Right hindlimb (tissue), 1 donor: Measurements from ENCODE around the gene ARHGEF11.

Experiments
- DNase-seq: peaks from one replicate; pipeline ENCODE4 v3.0.0-alpha.2; 2018

The ARHGEF11 gene

GRCh38 chr1:156947818-156948525 lies 97.6 kb downstream of the ARHGEF11 start:
- no peak for DNase-seq

GRCh38 chr1:156947127-156947526 lies 98.4 kb downstream of the ARHGEF11 start:
- no peak for DNase-seq

GRCh38 chr1:156945881-156946661 lies 99.5 kb downstream of the ARHGEF11 start:
- DNase-seq: no peak

GRCh38 chr1:156944848-156945247 lies 100.7 kb downstream of the ARHGEF11 start:
- no peak for DNase-seq

GRCh38 chr1:156944268-156944667 lies 101.3 kb downstream of the ARHGEF11 start:
- DNase-seq: no peak

GRCh38 chr1:156943756-156944155 lies 101.8 kb downstream of the ARHGEF11 start:
- no peak for DNase-seq

GRCh38 chr1:156942576-156942975 lies 103.0 kb downstream of the ARHGEF11 start:
- DNase-seq: no peak

- no peak for DNase-seq
Observed at GRCh38 chr1:156942176-156942575, 103.4 kb downstream of the ARHGEF11 start.

- DNase-seq: no peak
Observed at GRCh38 chr1:156941675-156942074, 103.9 kb downstream of the ARHGEF11 start.

- no peak for DNase-seq
Observed at GRCh38 chr1:156939786-156940334, 105.7 kb downstream of the ARHGEF11 start.

- no peak for DNase-seq
Observed at GRCh38 chr1:156938813-156939212, 106.7 kb downstream of the ARHGEF11 start.

GRCh38 chr1:156937883-156938282 lies 107.7 kb downstream of the ARHGEF11 start:
- DNase-seq: no peak

- DNase-seq: no peak
Observed at GRCh38 chr1:156936721-156937220, 108.8 kb downstream of the ARHGEF11 start.

- no peak for DNase-seq
Observed at GRCh38 chr1:156936191-156936590, 109.4 kb downstream of the ARHGEF11 start.

GRCh38 chr1:156935505-156936128 lies 109.9 kb downstream of the ARHGEF11 start:
- no peak for DNase-seq

GRCh38 chr1:156933136-156933535 lies 112.4 kb downstream of the ARHGEF11 start:
- DNase-seq: no peak

GRCh38 chr1:156931974-156932710 lies 113.4 kb downstream of the ARHGEF11 start:
- no peak for DNase-seq

GRCh38 chr1:156931211-156931952 lies 114.2 kb downstream of the ARHGEF11 start:
- DNase-seq: no peak

GRCh38 chr1:156930483-156930882 lies 115.1 kb downstream of the ARHGEF11 start:
- no peak for DNase-seq

GRCh38 chr1:156929596-156930238 lies 115.8 kb downstream of the ARHGEF11 start:
- no peak for DNase-seq

- DNase-seq: no peak
Observed at GRCh38 chr1:156928043-156928602, 117.4 kb downstream of the ARHGEF11 start.
